ENCODE results near the gene CFD.

The CFD gene

GRCh38 chr19:903266-903797, 43.9 kb downstream of the CFD start:
- DNase-seq (ENCODE audit: low read depth in 2 of 2, low spot score in 1 of 2), result no peak

- no peak for DNase-seq (ENCODE audit: low read depth in 2 of 2, low spot score in 1 of 2)
These were observed 45.1 kb downstream of the CFD start for GRCh38 chr19:904545-904944.

- no peak for DNase-seq (ENCODE audit: low read depth in 2 of 2, low spot score in 1 of 2)
These were observed 47.0 kb downstream of the CFD start for GRCh38 chr19:906480-906879.

DNA sequence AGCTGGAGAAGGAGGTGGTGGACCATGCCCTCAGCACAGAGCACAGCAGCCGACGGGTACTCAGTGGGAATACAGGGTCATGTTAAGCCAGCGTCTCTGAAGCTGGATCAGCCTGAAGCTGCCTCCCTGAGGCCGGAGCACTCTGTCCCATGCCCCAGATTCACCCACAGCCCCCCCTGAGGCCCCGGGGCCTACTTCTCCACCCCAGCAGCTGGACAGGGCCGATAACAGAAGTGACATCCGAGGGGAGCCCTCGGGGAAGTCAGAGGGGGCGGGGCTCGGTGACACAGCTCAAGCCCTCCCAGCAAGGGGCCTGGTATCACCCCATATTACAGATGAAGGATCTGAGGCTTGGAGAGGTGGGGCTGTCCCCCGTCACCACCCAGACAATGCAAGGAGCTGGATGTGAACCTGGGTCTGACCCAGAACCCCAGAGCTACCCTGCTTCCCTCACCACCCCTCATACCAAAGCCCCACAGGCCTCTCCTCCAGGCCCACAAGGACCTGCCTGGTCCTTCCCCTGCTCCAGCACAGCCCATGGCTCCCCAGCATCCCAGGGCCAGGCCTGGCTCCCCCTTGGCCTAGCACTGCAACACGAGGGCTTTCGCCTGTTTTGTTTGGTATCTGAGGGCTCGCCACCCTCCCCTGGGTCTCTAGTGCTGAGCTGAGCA, 47.9 kb downstream of the CFD start:
- DNase-seq (ENCODE audit: low read depth in 2 of 2, low spot score in 1 of 2), result no peak

GRCh38 chr19:911197-912033, 52.0 kb downstream of the CFD start:
- no peak for DNase-seq (ENCODE audit: low read depth in 2 of 2, low spot score in 1 of 2)

GRCh38 chr19:912181-913079, 53.0 kb downstream of the CFD start:
- no peak for DNase-seq (ENCODE audit: low read depth in 2 of 2, low spot score in 1 of 2)

Measured in stimulated activated CD8-positive, alpha-beta memory T cell treated with anti-CD3 and anti-CD28 coated beads, Interleukin-4, amount 100 ng/mL, for 1 hour (primary cell).